ENCODE data around the gene BRIX1. TPM values are rescaled to one million over a fixed set of nuclear protein-coding genes. Genes with fewer than 3 reads are reported as not detected.

The BRIX1 gene
- total and polyA plus RNA-seq, 2 of the 13 experiments (the other 11 are each of a cell fraction or from before 2014, with no cell fraction given): 23.6 to 78.4 TPM

DNA sequence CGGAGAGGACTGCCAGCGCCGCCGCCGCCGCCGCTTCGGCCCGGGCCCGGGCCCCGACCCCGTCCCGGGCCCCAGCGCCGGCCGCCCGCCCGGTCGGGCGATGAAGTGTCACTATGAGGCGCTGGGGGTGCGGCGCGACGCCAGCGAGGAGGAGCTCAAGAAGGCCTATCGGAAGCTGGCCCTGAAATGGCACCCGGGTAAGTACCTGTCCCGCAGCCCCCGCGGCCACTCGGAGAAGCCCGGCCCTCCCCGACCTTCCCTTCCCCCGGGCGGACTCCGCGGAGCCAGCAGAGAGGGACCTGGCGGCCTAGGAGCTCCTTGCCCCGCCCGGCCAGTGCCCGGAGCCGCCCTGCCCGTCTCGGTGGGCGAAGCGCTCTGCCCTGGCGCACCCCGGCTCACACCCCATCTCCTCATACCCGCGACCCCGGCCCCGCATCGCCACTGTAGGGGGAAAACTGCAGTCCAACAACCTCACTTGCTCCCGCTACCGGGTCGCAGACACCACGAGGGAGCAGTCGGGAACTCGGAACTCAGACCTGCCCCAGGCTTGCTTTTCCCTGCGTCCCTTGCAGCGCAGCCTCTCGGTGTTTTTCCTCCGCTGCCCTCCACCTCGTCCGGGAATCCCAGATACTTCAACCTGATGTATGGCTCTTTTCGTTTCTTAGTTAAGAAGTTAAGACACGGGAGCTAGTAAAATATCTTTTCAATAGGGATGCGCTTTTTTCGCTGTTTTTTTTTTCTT lies 14.4 kb downstream of the BRIX1 start (continued):
- 0 out of 2 replicates have a peak, but pooled peaks have one; percentile 50 for TF ChIP-seq ZNF232 (CRISPR knock-in tag; IDR thresholded peaks at IDR 0.05; ENCODE audit: borderline replicate concordance)
- TF ChIP-seq TRIM24 (CRISPR knock-in tag; IDR thresholded peaks at IDR 0.05): no peak
- TF ChIP-seq, protein P1, sequence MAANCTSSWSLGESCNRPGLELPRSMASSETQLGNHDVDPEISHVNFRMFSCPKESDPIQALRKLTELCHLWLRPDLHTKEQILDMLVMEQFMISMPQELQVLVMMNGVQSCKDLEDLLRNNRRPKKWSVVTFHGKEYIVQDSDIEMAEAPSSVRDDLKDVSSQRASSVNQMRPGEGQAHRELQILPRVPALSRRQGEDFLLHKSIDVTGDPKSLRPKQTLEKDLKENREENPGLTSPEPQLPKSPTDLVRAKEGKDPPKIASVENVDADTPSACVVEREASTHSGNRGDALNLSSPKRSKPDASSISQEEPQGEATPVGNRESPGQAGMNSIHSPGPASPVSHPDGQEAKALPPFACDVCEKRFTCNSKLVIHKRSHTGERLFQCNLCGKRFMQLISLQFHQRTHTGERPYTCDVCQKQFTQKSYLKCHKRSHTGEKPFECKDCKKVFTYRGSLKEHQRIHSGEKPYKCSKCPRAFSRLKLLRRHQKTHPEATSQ (CRISPR knock-in tag; IDR thresholded peaks at IDR 0.05; ENCODE audit: borderline replicate concordance): no peak
- TF ChIP-seq KDM5B (CRISPR knock-in tag; IDR thresholded peaks at IDR 0.05; ENCODE audit: borderline replicate concordance): peak; percentile 57; the same call in 1 of the 2 replicates
- TF ChIP-seq EEA1 (CRISPR knock-in tag; IDR thresholded peaks at IDR 0.05; ENCODE audit: borderline replicate concordance): peak; percentile 90; the same call in 1 of the 2 replicates
- TF ChIP-seq ZNF296 (CRISPR knock-in tag; conservative IDR thresholded peaks at IDR 0.05): no peak
- no peak for TF ChIP-seq MTF2 (CRISPR knock-in tag; IDR thresholded peaks at IDR 0.05; ENCODE audit: borderline replicate concordance)
- 0 out of 2 replicates have a peak, but pooled peaks have one; percentile 17 for TF ChIP-seq ZNF792 (CRISPR knock-in tag; IDR thresholded peaks at IDR 0.05)
- no peak for TF ChIP-seq ZNF264 (CRISPR knock-in tag; IDR thresholded peaks at IDR 0.05)
- TF ChIP-seq HIVEP1 (CRISPR knock-in tag; IDR thresholded peaks at IDR 0.05): 0 out of 2 replicates have a peak, but pooled peaks have one; percentile 22
- peak; percentile 40; the same call in 1 of the 2 replicates for TF ChIP-seq MYNN (CRISPR knock-in tag; IDR thresholded peaks at IDR 0.05; ENCODE audit: low read depth)
- 0 out of 2 replicates have a peak, but pooled peaks have one; percentile 22 for TF ChIP-seq ELF4 (CRISPR knock-in tag; IDR thresholded peaks at IDR 0.05; ENCODE audit: borderline replicate concordance)
- no peak for TF ChIP-seq ISX (CRISPR knock-in tag; conservative IDR thresholded peaks at IDR 0.05)
- peak; percentile 15; the same call in 1 of the 2 replicates for TF ChIP-seq ZNF331 (CRISPR knock-in tag; IDR thresholded peaks at IDR 0.05)
- no peak for TF ChIP-seq ZNF7 (CRISPR knock-in tag; IDR thresholded peaks at IDR 0.05)
- TF ChIP-seq, protein P2, sequence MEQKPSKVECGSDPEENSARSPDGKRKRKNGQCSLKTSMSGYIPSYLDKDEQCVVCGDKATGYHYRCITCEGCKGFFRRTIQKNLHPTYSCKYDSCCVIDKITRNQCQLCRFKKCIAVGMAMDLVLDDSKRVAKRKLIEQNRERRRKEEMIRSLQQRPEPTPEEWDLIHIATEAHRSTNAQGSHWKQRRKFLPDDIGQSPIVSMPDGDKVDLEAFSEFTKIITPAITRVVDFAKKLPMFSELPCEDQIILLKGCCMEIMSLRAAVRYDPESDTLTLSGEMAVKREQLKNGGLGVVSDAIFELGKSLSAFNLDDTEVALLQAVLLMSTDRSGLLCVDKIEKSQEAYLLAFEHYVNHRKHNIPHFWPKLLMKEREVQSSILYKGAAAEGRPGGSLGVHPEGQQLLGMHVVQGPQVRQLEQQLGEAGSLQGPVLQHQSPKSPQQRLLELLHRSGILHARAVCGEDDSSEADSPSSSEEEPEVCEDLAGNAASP (CRISPR knock-in tag; IDR thresholded peaks at IDR 0.05; ENCODE audit: borderline replicate concordance): no peak
- TF ChIP-seq ZNF510 (CRISPR knock-in tag; IDR thresholded peaks at IDR 0.05; ENCODE audit: low read depth): 0 out of 2 replicates have a peak, but pooled peaks have one; percentile 24
- TF ChIP-seq ZNF572 (CRISPR knock-in tag; IDR thresholded peaks at IDR 0.05): no peak
- TF ChIP-seq ZNF343 (CRISPR knock-in tag; IDR thresholded peaks at IDR 0.05): peak; percentile 77; the same call in 1 of the 2 replicates
- TF ChIP-seq MBD4 (IDR thresholded peaks at IDR 0.05; ENCODE audit: borderline replicate concordance, low read length): no peak
- TF ChIP-seq ZNF263 (CRISPR knock-in tag; IDR thresholded peaks at IDR 0.05): no peak
- no peak for TF ChIP-seq EZH2 (conservative IDR thresholded peaks at IDR 0.05; ENCODE audit: low read depth, low read length)
- TF ChIP-seq HMG20A (CRISPR knock-in tag; IDR thresholded peaks at IDR 0.05; ENCODE audit: borderline replicate concordance): no peak
- TF ChIP-seq, protein P3, sequence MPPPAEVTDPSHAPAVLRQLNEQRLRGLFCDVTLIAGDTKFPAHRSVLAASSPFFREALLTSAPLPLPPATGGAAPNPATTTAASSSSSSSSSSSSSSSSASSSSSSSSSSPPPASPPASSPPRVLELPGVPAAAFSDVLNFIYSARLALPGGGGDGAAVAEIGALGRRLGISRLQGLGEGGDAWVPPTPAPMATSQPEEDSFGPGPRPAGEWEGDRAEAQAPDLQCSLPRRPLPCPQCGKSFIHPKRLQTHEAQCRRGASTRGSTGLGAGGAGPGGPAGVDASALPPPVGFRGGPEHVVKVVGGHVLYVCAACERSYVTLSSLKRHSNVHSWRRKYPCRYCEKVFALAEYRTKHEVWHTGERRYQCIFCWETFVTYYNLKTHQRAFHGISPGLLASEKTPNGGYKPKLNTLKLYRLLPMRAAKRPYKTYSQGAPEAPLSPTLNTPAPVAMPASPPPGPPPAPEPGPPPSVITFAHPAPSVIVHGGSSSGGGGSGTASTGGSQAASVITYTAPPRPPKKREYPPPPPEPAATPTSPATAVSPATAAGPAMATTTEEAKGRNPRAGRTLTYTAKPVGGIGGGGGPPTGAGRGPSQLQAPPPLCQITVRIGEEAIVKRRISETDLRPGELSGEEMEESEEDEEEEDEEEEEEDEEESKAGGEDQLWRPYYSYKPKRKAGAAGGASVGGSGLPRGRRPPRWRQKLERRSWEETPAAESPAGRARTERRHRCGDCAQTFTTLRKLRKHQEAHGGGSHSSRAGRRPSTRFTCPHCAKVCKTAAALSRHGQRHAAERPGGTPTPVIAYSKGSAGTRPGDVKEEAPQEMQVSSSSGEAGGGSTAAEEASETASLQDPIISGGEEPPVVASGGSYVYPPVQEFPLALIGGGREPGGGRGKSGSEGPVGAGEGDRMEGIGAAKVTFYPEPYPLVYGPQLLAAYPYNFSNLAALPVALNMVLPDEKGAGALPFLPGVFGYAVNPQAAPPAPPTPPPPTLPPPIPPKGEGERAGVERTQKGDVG (CRISPR knock-in tag; IDR thresholded peaks at IDR 0.05; ENCODE audit: borderline replicate concordance): peak; percentile 58; the same call in 1 of the 2 replicates
- no peak for TF ChIP-seq NCOA1 (CRISPR knock-in tag; IDR thresholded peaks at IDR 0.05)

All from HepG2 (cell line).